Measurements from ENCODE around the gene ST6GALNAC2. TPM values are rescaled to one million over a fixed set of nuclear protein-coding genes. Genes with fewer than 3 reads are reported as not detected.

ST6GALNAC2 gene
- total and polyA plus RNA-seq, 10 of the 15 experiments (the other 5 are each of a cell fraction or from before 2014, with no cell fraction given), result 0.08 to 0.41 (median 0.23) TPM; not detected in 6

DNA sequence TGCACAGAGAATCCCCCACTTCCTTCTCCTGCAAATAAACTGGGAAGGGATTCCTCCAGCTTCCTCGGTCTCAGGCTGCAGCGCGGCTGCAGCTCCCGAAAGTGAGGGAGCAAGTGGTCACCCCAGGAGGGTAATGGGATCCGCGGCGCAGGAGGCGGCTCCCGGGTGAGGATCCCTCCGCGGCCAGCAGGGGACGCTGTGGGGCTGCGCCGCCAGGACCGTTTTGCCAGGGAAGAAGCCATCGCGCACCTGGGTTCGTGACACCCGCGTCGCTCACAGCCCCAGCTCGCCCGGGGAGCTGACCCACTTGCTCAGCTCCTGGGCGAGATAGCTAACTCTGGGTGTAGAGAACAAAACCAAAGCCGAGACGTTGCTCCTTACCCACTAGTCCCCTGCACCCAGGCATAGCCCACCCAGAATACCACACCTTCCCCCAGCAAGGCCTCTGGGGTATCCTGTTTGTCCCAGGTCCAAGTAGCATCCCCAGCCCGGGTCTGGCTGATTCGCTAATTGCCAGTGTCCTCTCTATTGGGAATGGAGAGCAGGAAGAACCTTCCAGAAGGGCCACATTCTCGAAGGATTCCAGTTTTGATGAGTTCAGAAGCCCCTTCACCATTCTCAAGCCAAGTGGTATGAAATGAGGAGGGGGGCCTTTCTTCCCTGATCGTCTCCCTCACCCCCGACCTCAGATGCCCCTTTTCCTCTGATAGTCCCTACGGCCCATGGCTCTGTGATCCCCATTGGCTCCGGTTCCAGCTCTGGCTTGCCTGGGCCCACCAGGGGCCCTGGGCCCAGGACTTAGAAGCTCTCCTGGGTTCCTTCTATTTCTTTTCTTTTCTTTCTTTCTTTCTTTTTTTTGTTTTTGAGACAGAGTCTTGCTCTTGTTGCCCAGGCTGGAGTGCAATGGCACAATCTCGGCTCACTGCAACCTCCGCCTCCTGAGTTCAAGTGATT is 62.3 kb downstream of the ST6GALNAC2 start (continued):
- TF ChIP-seq, protein P1, sequence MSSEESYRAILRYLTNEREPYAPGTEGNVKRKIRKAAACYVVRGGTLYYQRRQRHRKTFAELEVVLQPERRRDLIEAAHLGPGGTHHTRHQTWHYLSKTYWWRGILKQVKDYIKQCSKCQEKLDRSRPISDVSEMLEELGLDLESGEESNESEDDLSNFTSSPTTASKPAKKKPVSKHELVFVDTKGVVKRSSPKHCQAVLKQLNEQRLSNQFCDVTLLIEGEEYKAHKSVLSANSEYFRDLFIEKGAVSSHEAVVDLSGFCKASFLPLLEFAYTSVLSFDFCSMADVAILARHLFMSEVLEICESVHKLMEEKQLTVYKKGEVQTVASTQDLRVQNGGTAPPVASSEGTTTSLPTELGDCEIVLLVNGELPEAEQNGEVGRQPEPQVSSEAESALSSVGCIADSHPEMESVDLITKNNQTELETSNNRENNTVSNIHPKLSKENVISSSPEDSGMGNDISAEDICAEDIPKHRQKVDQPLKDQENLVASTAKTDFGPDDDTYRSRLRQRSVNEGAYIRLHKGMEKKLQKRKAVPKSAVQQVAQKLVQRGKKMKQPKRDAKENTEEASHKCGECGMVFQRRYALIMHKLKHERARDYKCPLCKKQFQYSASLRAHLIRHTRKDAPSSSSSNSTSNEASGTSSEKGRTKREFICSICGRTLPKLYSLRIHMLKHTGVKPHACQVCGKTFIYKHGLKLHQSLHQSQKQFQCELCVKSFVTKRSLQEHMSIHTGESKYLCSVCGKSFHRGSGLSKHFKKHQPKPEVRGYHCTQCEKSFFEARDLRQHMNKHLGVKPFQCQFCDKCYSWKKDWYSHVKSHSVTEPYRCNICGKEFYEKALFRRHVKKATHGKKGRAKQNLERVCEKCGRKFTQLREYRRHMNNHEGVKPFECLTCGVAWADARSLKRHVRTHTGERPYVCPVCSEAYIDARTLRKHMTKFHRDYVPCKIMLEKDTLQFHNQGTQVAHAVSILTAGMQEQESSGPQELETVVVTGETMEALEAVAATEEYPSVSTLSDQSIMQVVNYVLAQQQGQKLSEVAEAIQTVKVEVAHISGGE (CRISPR knock-in tag; IDR thresholded peaks at IDR 0.05), result no peak
- TF ChIP-seq TARDBP (IDR thresholded peaks at IDR 0.05; ENCODE audit: borderline replicate concordance), result no peak
- TF ChIP-seq, protein P2, sequence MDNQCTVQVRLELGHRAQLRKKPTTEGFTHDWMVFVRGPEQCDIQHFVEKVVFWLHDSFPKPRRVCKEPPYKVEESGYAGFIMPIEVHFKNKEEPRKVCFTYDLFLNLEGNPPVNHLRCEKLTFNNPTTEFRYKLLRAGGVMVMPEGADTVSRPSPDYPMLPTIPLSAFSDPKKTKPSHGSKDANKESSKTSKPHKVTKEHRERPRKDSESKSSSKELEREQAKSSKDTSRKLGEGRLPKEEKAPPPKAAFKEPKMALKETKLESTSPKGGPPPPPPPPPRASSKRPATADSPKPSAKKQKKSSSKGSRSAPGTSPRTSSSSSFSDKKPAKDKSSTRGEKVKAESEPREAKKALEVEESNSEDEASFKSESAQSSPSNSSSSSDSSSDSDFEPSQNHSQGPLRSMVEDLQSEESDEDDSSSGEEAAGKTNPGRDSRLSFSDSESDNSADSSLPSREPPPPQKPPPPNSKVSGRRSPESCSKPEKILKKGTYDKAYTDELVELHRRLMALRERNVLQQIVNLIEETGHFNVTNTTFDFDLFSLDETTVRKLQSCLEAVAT (IDR thresholded peaks at IDR 0.05), result no peak
- no peak for TF ChIP-seq MYB (IDR thresholded peaks at IDR 0.05; ENCODE audit: borderline replicate concordance, low read depth, low read length)
- TF ChIP-seq, protein P3, sequence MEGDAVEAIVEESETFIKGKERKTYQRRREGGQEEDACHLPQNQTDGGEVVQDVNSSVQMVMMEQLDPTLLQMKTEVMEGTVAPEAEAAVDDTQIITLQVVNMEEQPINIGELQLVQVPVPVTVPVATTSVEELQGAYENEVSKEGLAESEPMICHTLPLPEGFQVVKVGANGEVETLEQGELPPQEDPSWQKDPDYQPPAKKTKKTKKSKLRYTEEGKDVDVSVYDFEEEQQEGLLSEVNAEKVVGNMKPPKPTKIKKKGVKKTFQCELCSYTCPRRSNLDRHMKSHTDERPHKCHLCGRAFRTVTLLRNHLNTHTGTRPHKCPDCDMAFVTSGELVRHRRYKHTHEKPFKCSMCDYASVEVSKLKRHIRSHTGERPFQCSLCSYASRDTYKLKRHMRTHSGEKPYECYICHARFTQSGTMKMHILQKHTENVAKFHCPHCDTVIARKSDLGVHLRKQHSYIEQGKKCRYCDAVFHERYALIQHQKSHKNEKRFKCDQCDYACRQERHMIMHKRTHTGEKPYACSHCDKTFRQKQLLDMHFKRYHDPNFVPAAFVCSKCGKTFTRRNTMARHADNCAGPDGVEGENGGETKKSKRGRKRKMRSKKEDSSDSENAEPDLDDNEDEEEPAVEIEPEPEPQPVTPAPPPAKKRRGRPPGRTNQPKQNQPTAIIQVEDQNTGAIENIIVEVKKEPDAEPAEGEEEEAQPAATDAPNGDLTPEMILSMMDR (IDR thresholded peaks at IDR 0.05 in 2 of 3, conservative IDR thresholded peaks at IDR 0.05 in 1 of 3; ENCODE audit: control insufficient read depth in 2 of 3, extremely low read depth in 1 of 3, insufficient read depth in 1 of 3, low read depth in 3 of 3, low read length in 3 of 3), result peak; percentile 99 to 100 (median 99); a peak in 5 of 6 replicates
- peak; percentile 81; the same call in 1 of the 2 replicates for TF ChIP-seq TCF12 (IDR thresholded peaks at IDR 0.05; ENCODE audit: low read depth, low read length)
- no peak for TF ChIP-seq SPI1 (IDR thresholded peaks at IDR 0.05; ENCODE audit: borderline replicate concordance, insufficient read depth, low read depth, low read length)
- no peak for TF ChIP-seq NFYB (IDR thresholded peaks at IDR 0.05; ENCODE audit: insufficient read depth, low read depth, low read length)
- no peak for TF ChIP-seq IRF4 (IDR thresholded peaks at IDR 0.05; ENCODE audit: low read depth, low read length)
- no peak for TF ChIP-seq RAD51 (IDR thresholded peaks at IDR 0.05)
- TF ChIP-seq, protein P4, sequence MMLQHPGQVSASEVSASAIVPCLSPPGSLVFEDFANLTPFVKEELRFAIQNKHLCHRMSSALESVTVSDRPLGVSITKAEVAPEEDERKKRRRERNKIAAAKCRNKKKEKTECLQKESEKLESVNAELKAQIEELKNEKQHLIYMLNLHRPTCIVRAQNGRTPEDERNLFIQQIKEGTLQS (IDR thresholded peaks at IDR 0.05; ENCODE audit: borderline replicate concordance, extremely low read depth, low read depth, low read length), result no peak
- TF ChIP-seq, protein P5, sequence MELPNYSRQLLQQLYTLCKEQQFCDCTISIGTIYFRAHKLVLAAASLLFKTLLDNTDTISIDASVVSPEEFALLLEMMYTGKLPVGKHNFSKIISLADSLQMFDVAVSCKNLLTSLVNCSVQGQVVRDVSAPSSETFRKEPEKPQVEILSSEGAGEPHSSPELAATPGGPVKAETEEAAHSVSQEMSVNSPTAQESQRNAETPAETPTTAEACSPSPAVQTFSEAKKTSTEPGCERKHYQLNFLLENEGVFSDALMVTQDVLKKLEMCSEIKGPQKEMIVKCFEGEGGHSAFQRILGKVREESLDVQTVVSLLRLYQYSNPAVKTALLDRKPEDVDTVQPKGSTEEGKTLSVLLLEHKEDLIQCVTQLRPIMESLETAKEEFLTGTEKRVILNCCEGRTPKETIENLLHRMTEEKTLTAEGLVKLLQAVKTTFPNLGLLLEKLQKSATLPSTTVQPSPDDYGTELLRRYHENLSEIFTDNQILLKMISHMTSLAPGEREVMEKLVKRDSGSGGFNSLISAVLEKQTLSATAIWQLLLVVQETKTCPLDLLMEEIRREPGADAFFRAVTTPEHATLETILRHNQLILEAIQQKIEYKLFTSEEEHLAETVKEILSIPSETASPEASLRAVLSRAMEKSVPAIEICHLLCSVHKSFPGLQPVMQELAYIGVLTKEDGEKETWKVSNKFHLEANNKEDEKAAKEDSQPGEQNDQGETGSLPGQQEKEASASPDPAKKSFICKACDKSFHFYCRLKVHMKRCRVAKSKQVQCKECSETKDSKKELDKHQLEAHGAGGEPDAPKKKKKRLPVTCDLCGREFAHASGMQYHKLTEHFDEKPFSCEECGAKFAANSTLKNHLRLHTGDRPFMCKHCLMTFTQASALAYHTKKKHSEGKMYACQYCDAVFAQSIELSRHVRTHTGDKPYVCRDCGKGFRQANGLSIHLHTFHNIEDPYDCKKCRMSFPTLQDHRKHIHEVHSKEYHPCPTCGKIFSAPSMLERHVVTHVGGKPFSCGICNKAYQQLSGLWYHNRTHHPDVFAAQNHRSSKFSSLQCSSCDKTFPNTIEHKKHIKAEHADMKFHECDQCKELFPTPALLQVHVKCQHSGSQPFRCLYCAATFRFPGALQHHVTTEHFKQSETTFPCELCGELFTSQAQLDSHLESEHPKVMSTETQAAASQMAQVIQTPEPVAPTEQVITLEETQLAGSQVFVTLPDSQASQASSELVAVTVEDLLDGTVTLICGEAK (IDR thresholded peaks at IDR 0.05; ENCODE audit: borderline replicate concordance), result no peak
- no peak for TF ChIP-seq JUND (IDR thresholded peaks at IDR 0.05; ENCODE audit: low read depth, low read length)
- TF ChIP-seq FOXM1 (IDR thresholded peaks at IDR 0.05; ENCODE audit: low read depth, low read length), result no peak
- no peak for TF ChIP-seq SREBF2 (IDR thresholded peaks at IDR 0.05; ENCODE audit: low read length)
- no peak for TF ChIP-seq POLR2AphosphoS2 (IDR thresholded peaks at IDR 0.05; ENCODE audit: low read depth, low read length)

Measured in GM12878 (cell line).